ENCODE results near the gene SLC16A10.
"Not testable (repeated sequence)": the region's sequence is repeated elsewhere in the genome, so short reads cannot be mapped to it uniquely, and the experiment has no call there.

Gene SLC16A10

DNA sequence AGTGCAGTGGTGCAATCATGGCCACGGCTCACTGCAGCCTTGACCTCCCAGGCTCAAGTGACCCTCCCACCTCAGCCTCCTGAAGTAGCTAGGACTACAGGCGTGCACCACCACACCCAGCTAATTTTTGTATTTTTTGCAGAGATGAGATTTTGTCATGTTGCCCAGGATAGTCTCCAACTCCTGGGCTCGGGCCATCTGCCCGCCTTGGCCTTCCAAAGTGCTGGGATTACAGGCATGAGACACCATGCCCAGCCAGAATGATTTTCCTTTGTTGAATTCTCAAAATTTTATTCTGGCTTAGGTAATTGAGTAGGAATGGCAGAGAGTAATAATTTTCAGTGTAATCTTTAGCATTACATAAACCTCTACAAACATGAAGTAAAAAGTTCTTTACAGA is 37.1 kb downstream of the SLC16A10 start:
- DNase-seq, result no peak

DNA sequence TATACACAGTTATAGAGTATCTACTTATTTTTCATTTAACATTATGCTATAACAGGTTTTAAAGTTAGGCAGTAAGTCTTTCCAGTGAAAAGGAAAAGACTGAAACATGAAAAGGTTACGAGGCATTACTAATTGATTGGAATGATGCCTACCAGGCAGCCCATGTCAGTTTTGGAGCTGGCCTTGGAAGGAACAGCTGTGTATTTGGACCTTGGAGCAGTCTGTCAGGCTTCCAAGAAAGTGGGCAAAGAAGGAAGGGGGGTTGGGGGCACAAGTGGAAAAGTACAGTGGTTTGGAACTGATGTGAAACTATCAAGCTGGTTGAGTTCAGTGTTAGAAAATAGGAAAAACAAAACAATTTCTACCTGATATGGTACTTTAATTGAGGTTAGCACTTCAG is 41.7 kb downstream of the SLC16A10 start:
- no peak for DNase-seq

DNA sequence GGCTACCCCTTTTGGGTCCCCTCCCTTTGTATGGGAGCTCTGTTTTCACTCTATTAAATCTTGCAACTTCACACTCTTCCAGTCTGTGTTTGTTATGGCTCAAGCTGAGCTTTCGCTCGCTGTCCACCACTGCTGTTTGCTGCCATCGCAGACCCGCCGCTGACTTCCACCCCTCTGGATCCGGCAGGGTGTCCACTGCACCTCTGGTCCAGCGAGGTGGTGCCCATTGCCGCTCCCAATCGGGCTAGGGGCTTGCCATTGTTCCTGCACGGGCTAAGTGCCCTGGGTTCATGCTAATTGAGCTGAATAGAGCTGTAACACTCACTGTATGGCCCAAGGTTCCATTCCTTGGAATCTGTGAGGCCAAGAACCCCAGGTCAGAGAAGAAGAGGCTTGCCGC is 43.7 kb downstream of the SLC16A10 start:
- DNase-seq, result not testable (repeated sequence)

DNA sequence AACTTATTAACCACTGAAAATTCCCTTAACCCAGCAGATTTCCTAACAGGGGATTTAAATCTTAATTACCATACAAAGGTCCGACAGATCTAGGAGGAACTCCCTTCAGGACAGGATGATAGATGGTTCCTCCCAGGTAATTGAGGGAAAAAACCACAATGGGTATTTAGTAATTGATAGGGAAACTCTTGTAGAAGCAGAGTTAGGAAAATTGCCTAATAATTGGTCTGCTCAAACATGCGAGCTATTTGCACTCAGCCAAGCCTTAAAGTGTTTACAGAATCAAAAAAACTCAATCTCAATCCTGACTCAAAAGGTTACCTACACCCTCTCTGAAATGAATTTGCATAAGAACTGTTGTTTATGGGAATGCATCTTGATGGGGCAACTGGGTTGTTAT is 45.4 kb downstream of the SLC16A10 start:
- DNase-seq, result not testable (repeated sequence)

DNA sequence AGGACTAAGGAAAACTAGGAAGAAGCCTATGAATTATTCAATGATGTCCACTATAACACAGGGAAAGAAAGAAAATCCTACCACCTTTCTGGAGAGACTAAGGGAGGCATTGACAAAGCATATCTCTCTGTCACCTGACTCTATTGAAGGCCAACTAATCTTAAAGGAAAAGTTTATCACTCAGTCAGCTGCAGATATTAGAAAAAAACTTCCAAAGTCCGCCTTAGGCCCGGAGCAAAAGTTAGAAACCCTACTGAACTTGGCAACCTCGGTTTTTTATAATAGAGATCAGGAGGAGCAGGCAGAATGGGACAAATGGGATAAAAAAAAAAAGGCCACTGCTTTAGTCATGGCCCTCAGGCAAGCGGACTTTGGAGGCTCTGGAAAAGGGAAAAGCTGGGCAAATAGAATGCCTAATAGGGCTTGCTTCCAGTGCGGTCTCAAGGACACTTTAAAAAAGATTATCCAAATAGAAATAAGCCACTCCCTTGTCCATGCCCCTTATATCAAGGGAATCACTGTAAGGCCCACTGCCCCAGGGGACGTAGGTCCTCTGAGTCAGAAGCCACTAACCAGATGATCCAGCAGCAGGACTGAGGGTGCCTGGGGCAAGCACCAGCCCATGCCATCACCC is 47.0 kb downstream of the SLC16A10 start:
- DNase-seq, result not testable (repeated sequence)

DNA sequence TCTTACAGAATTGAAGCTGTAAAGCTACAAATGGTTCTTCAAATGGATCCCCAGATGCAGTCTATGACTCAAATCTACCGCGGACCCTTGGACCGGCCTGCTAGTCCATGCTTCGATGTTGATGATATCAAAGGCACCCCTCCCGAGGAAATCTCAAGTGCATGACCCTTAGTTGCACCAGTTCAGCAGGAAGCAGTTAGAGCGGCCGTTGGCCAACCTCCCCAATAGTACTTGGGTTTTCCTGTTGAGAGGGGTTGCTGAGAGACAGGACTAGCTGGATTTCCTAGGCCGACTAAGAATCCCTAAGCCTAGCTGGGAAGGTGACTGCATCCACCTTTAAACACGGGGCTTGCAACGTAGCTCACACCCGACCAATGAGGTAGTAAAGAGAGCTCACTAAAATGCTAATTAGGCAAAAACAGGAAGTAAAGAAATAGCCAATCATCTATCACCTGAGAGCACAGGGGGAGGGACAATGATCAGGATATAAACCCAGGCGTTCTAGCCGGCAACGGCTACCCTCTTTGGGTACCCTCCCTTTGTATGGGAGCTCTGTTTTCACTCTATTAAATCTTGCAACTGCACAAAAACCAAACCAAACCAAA is 50.3 kb downstream of the SLC16A10 start:
- DNase-seq, result not testable (repeated sequence)

DNA sequence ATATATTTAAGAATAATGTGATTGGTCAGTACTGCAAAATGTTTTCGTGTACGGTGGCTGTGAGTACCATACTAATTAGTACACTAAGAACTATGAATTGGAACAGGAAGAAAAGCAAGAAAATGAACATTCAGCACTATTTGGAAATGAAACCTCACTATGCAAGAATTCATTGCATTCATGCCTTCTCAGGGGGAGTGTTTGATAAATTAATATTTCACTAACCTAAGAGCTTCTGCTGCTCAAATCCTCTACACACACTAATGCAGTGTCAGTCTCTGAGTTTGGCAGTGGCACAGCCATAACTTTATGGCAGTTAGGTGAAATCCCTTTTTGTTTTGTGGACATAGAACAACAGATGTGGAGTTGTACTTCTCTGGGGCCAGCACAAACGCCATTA is 60.1 kb downstream of the SLC16A10 start:
- no peak for DNase-seq

DNA sequence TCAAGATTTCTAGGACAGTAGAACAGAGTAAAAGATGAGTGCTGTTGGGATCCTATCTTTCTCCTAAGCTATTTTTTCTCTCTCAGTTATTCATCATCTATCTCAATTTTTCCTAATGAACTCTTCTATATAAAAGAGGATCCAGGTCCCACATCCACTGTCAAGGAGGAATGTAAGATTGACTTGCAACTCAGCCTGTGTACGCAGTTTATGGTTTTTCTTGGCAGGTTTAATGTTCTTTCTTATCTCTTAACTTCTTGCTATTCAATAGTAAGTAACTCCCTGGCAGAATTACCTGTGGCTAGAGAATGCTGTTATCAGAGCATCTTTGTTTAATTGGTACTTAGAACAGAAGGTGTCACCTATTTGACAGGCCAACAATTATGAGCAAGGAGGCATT is 60.8 kb downstream of the SLC16A10 start:
- DNase-seq, result no peak

DNA sequence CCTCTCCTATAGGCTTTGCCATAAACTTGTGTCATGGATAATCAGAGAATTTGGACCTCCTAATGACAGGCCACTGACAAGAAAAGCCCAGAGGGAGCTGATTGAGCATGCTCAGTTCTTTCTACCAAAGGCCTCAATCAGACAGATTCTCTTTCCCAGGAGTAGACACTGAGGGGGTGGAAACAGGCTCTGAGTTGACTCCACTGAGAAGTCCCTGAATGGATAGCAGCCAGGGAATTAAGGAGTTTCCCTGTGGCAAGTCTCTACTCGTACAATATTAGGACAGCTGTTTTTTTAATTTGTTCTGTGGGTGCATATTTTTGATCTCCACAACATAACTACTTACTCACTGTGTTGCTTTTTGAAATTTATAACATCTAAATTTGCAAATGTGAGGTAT is 63.3 kb downstream of the SLC16A10 start:
- DNase-seq, result no peak

DNA sequence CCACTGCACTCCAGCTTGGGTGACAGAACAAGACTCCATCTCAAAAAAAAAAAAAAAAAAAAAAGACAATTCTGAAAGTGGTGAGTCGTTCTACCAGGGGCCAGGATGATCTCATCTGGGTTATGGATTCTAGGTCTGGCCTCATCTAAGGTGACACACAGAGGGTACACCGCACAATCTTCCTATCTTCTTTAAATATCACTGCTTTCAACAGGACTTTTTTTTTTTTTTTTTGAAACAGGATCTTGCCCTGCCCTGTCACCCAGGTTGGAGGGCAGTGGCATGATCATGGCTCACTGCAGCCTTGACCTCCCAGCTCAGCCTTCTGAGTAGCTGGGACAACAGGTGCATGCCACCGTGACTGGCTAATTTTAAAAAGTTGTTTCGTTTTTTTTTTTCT is 67.7 kb downstream of the SLC16A10 start:
- no peak for DNase-seq

DNA sequence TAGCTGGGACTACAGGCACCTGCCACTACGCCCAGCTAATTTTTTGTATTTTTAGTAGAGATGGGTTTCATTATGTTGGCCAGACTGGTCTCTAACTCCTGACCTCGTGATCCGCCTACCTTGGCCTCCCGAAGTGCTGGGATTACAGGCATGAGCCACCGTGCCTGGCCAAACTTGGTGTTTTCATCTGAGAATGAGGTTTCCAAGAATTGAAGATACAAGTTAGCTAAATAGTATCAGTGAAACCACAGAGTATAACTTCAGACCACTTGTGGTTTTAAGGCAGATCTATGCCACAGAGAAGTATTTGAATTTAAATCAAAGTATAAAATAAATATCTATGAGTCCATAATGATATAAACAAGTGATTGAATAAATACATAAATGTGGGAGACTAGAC is 70.1 kb downstream of the SLC16A10 start:
- DNase-seq, result no peak

DNA sequence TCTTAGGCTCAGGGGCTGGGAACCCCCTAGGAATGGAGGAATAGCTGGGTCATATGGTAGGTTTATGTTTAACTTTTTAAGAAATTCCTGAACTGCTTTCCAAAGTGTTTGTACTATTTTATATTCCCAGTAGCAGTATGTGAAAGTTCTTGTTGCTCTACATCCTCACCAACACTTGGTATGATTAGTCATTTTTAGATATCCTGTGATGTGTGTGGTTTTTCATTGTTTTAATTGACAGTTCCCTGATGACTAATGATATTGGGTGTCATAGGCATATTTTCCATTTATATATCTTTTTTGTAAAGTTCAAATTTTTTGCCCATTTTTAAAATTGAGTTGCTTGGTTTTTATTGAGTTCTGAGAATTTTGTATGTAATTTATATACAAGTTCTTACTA is 72.3 kb downstream of the SLC16A10 start:
- DNase-seq, result no peak

DNA sequence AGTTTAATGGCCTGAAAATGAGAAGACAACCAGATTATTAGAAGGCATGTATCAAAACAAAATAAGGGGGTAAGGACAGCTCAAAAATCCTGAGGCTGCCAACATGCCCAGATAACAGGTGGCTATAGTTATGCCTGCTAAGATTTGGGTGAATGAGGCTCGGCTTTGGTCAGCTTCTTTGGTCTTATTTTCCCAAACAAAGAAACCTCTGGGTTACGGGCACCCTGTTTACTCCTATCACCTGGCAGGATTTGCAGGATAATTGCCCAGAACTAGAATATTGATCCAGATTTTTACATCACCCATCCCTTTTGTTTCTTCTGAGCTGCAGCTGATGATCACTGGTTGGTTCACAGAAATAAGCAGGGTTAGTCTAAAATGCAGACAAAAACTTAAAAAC is 74.3 kb downstream of the SLC16A10 start:
- DNase-seq, result no peak

DNA sequence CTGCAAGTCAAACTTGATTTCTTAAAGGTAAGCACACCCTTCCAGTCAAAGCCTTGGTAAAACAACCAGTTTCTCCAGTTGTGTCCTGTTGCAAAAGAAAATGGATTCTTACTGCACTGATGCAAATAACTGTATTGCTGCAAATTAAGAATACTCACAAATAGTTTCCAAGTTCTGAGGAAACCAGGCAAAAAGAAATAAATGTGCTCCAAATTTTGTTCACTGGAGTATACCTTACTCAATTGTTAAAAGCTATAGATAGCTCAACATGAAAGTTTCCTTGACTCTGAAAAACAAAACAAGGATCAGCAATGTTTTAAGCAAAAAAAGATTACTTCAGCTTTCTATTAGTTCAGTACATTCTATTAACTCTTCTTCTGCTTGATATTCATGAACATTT is 75.2 kb downstream of the SLC16A10 start:
- no peak for DNase-seq

DNA sequence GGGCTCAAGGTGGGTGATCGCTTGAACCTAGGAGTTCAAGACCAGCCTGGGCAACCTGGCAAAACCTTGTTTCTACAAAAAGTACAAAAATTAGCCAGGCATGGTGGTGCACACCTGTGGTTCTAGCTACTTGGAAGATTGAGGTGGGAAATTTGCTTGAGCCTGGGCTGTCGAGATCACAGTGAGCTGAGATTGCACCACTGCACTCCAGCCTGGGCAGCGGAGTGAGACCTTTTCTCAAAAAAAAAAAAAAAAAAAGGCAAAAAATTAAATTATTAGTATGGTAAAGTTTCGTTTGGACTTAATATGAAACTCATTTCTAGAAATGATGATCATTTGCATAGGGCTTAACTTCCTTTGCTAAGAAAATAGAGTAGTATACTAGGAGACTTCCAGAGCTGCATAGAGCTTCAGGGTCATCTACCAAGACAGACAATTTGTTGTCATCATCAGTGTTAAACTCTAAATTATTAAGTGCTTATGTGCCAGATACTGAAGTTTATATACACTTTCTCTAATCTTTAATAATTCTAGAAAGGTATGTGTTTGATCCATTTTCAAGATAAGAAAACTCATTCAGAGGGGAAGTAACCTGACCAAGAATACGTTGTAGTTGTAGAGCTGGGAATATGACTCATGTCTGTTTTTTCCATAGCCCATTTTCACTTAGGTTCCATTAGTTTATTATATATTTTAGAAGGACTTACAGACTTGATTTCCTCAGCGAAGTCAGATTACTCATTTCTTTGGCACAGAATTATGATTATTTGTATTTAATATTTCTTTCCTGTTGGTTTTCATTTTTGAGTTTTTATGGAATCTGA is 84.5 kb downstream of the SLC16A10 start:
- no peak for DNase-seq

DNA sequence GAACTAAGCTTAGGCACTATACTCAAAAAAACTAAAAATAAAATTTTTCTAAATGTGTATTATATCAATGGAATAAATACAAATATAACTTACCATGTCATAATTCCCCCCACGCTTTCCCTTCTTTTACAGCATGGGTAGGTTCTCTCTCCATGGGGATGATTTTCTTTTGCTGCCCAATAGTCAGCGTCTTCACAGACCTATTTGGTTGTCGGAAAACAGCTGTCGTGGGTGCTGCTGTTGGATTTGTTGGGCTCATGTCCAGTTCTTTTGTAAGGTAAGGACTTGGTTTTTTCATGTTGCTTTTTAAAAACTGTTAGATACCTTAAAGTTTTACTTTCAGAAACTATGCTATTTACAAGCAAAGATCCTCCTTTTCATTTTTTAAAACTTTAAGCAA is 85.3 kb downstream of the SLC16A10 start:
- DNase-seq, result no peak

DNA sequence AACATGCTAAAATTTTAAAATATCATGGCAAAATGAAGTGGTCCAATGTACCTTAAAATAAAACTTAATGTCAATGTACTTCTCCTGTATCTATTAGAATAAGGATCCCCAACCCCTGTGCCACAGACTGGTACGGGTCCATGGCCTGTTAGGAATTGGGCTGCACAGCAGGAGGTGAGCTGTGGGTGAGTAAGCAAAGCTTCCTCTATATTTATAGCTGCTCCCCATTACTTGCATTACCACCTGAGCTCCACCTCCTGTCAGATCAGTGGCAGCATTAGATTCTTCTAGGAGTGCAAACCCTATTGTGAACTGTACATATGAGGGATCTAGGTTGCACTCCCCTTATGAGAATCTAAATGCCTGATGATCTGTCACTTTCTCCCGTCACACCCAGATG is 86.0 kb downstream of the SLC16A10 start:
- DNase-seq, result no peak

DNA sequence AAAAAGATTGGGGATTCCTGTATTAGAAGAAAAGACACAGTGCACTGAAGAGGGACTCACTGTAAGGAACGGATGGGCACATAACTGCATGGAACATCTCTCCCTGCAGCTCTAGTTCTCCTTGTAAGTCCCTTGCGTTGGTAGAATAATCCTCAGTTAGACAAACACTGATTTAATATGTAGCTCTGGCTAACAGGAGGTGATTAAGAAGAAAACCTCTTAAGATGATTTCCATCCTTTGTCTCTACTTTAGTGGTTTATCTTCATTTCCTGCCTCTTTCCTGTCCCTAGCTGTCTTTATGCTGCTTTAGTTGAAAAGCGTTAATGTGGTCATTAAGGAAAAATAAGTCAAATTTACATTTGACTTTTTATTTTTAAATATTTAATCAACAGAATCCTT is 86.6 kb downstream of the SLC16A10 start:
- no peak for DNase-seq

DNA sequence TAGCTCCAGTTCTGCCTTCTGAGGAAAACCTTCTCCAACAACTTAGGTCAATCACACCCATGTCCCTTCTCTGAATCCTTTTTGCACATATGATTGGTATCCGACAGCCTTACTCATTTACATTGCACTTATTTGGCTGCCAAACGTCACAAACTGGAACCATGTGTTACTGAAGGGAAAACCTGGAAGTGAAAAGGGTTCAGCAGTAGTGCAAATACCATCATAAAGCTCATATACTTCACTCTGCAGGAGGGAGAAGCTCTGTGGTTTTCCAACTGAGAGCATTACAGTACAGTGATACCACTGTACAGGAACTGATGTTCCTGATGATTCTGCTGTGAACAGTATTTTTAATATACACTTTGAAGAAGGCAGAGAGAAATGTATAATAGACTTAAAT is 87.8 kb downstream of the SLC16A10 start:
- DNase-seq, result no peak

DNA sequence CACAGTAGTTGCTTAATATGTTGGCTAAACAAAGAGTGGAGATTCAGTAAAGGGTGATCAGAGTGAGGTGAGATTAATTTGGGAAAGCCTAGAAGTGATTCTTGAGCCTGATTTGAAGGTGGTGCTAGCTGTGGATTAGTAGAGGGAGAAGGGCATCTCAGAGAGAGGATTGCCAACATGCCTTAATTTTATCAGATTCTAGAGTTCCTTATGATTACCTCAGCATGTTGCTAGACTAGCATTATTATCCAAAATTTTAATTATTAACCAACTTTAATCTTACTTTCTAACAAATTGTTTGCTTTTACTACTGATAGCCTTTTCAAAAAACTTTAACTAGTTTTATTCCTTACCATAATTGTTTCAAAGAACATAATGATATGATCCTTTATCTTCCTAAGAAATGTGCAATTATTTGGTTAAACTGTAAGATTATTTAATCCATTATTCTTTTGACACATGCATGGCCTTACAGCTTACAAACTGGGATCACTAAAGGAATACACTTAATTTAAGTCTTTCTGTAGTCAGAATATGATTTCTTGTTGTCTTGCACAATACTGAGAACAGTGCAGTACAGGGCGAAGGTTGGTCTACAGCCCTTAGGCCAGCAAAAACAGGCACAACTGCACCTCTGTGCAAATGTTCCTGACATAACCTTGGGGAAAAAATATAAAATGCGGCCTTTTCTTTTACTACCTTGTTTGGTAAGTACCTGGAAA is 88.9 kb downstream of the SLC16A10 start:
- no peak for DNase-seq

DNA sequence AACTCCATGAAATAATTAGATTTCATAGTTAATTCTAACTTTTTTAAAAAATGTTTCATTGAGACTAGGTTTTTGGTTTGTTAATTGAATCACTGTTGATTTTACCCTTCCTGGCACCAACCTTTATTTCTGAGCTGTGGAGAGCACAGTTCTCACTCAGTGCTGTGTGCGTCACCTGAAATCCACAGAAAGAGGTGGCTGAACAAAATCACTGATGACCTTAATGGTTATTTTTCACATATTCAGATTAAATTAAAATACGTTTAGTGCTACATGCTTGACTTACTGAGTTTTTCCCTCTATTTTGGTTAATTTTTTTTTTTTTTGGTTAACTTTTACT is 89.4 kb downstream of the SLC16A10 start:
- no peak for DNase-seq

DNA sequence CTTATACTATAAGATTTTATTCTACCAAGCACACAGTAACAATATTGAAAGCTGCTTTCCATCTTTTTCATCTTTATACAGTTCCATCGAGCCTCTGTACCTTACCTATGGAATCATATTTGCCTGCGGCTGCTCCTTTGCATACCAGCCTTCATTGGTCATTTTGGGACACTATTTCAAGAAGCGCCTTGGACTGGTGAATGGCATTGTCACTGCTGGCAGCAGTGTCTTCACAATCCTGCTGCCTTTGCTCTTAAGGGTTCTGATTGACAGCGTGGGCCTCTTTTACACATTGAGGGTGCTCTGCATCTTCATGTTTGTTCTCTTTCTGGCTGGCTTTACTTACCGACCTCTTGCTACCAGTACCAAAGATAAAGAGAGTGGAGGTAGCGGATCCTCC is 89.8 kb downstream of the SLC16A10 start:
- DNase-seq, result no peak

Measured in right kidney (tissue), 1 donor.